ENCODE results near the gene WDR48. TPM values are rescaled to one million over a fixed set of nuclear protein-coding genes. Genes with fewer than 3 reads are reported as not detected.

The WDR48 gene
- total RNA-seq, 2 donors from 2014 or later: 57.5 to 60.4 TPM

DNA sequence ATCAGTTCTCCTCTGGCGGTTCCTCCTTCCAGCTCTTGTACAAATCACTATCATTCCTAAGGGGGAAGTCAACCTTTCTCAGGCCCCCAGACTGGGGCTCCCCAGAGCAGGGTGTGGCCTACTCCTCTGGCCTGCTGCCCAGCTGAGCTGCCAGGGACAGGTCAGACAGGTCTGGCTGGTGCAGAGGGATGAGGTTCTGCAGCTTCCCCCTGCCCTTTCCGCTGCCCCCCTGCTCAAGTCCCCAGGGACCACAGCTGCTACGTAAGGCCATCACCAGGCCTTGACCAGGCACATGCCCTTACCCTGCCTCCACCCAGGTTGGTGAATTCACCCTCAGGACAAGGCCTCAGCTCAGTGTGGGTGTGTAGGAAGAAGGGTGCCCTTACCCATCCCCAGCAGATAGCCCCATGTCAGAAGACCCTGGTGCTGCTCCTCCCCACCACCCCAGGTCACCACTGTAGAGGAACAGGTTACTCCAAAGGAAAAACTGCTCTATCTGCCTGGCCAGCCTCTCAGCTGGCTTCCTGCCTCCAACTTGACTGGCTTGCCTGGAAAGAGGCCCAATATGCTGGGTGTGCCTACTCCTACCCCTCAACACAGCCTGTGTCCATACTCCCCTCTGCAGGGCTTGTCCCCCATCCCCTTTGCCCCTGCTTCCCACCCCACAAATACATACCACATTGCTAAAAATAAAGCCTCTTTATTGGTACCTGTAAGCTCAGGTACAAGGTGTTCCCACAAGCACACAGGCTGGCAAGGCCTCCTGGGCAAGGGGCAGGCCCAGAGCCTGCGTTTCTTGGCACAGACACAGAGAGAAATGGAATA, 89.6 kb downstream of the WDR48 start:
- Mint-ChIP-seq H3K27ac (no peak overlapping the region), H3K4me3 (no peak overlapping the region), H3K4me1 (no peaks in the 10 kb centered on the region), H3K9me3 (no peaks in the 10 kb centered on the region), H3K36me3 (ENCODE audit: low read depth) (peaks cover 34% of the 10 kb centered on the region), H3K27me3 (ENCODE audit: insufficient read depth) (no peaks in the 10 kb centered on the region)
- no peaks in the 10 kb centered on the region for H3K27me3 ChIP-seq (ENCODE audit: control insufficient read depth, insufficient read depth, low read length, poor library complexity, severe bottlenecking)
- TF ChIP-seq, protein P1, sequence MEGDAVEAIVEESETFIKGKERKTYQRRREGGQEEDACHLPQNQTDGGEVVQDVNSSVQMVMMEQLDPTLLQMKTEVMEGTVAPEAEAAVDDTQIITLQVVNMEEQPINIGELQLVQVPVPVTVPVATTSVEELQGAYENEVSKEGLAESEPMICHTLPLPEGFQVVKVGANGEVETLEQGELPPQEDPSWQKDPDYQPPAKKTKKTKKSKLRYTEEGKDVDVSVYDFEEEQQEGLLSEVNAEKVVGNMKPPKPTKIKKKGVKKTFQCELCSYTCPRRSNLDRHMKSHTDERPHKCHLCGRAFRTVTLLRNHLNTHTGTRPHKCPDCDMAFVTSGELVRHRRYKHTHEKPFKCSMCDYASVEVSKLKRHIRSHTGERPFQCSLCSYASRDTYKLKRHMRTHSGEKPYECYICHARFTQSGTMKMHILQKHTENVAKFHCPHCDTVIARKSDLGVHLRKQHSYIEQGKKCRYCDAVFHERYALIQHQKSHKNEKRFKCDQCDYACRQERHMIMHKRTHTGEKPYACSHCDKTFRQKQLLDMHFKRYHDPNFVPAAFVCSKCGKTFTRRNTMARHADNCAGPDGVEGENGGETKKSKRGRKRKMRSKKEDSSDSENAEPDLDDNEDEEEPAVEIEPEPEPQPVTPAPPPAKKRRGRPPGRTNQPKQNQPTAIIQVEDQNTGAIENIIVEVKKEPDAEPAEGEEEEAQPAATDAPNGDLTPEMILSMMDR (conservative IDR thresholded peaks at IDR 0.05): no peak
- no peaks in the 10 kb centered on the region for H3K4me1 ChIP-seq (ENCODE audit: control insufficient read depth, insufficient read depth, low read length)
- no peak overlapping the region for H3K4me3 ChIP-seq (ENCODE audit: low read length)
- WGBS, 2 experiments (ENCODE audit: insufficient coverage in 1 of 2, insufficient read length in 1 of 2): 78 to 93% methylated on average over 1 to 4 of the region's 4 CpGs
- H3K36me3 ChIP-seq (ENCODE audit: control insufficient read depth, insufficient read depth, low read length): peaks cover 66% of the 10 kb centered on the region
- no peak overlapping the region for H3K27ac ChIP-seq (ENCODE audit: low read depth, low read length)
- H3K9me3 ChIP-seq (ENCODE audit: control insufficient read depth, low read length): no peaks in the 10 kb centered on the region
- DNase-seq: peak; percentile 55
- no peak overlapping the region for H3K9ac ChIP-seq (ENCODE audit: extremely low read depth, low read length, poor library complexity, severe bottlenecking)

GRCh38 chr3:39142067-39142466, 90.3 kb downstream of the WDR48 start:
- TF ChIP-seq, protein P1 (conservative IDR thresholded peaks at IDR 0.05): no peak
- Histone ChIP-seq H3K27me3 (ENCODE audit: control insufficient read depth, insufficient read depth, low read length, poor library complexity, severe bottlenecking) (no peaks in the 10 kb centered on the region), H3K4me3 (ENCODE audit: low read length) (no peak overlapping the region), H3K9ac (ENCODE audit: extremely low read depth, low read length, poor library complexity, severe bottlenecking) (no peak overlapping the region), H3K36me3 (ENCODE audit: control insufficient read depth, insufficient read depth, low read length) (peaks cover 69% of the 10 kb centered on the region), H3K4me1 (ENCODE audit: control insufficient read depth, insufficient read depth, low read length) (no peaks in the 10 kb centered on the region), H3K9me3 (ENCODE audit: control insufficient read depth, low read length) (no peaks in the 10 kb centered on the region), H3K27ac (ENCODE audit: low read depth, low read length) (no peak overlapping the region)
- H3K27ac Mint-ChIP-seq: no peak overlapping the region
- no peaks in the 10 kb centered on the region for H3K27me3 Mint-ChIP-seq (ENCODE audit: insufficient read depth)
- H3K36me3 Mint-ChIP-seq (ENCODE audit: low read depth): peaks cover 39% of the 10 kb centered on the region
- no peaks in the 10 kb centered on the region for H3K9me3 Mint-ChIP-seq
- DNase-seq: peak; percentile 51
- H3K4me3 Mint-ChIP-seq: no peak overlapping the region
- peaks cover 3% of the 10 kb centered on the region for H3K4me1 Mint-ChIP-seq
- WGBS, 2 experiments (ENCODE audit: insufficient coverage in 1 of 2, insufficient read length in 1 of 2): 85% methylated on average over 5 of the region's 5 CpGs; no CpG with 5 or more reads in 1 of the 2 experiments

- Histone ChIP-seq H3K4me3 (ENCODE audit: low read length) (no peak overlapping the region), H3K9me3 (ENCODE audit: control insufficient read depth, low read length) (no peaks in the 10 kb centered on the region), H3K36me3 (ENCODE audit: control insufficient read depth, insufficient read depth, low read length) (peaks cover 69% of the 10 kb centered on the region), H3K9ac (ENCODE audit: extremely low read depth, low read length, poor library complexity, severe bottlenecking) (no peak overlapping the region), H3K27ac (ENCODE audit: low read depth, low read length) (no peak overlapping the region), H3K4me1 (ENCODE audit: control insufficient read depth, insufficient read depth, low read length) (peaks cover 11% of the 10 kb centered on the region), H3K27me3 (ENCODE audit: control insufficient read depth, insufficient read depth, low read length, poor library complexity, severe bottlenecking) (no peaks in the 10 kb centered on the region)
- H3K4me3 Mint-ChIP-seq: no peak overlapping the region
- H3K9me3 Mint-ChIP-seq: no peaks in the 10 kb centered on the region
- peak; percentile 47 for DNase-seq
- TF ChIP-seq, protein P1 (conservative IDR thresholded peaks at IDR 0.05): no peak
- no peaks in the 10 kb centered on the region for H3K27me3 Mint-ChIP-seq (ENCODE audit: insufficient read depth)
- H3K36me3 Mint-ChIP-seq (ENCODE audit: low read depth): peaks cover 42% of the 10 kb centered on the region
- peaks cover 15% of the 10 kb centered on the region for H3K4me1 Mint-ChIP-seq
- H3K27ac Mint-ChIP-seq: no peak overlapping the region
- WGBS, 2 experiments (ENCODE audit: insufficient coverage in 1 of 2, insufficient read length in 1 of 2): 80 to 85% methylated on average over 10 to 14 of the region's 14 CpGs
Measured at GRCh38 chr3:39143051-39143885, 91.5 kb downstream of the WDR48 start.
